ENCODE data around the gene EBF4.
A peak's percentile ranks its signal among the peaks of the same experiment; 100 is the strongest.
"Not testable (repeated sequence)": the region's sequence is repeated elsewhere in the genome, so short reads cannot be mapped to it uniquely, and the experiment has no call there.

The EBF4 gene

DNA sequence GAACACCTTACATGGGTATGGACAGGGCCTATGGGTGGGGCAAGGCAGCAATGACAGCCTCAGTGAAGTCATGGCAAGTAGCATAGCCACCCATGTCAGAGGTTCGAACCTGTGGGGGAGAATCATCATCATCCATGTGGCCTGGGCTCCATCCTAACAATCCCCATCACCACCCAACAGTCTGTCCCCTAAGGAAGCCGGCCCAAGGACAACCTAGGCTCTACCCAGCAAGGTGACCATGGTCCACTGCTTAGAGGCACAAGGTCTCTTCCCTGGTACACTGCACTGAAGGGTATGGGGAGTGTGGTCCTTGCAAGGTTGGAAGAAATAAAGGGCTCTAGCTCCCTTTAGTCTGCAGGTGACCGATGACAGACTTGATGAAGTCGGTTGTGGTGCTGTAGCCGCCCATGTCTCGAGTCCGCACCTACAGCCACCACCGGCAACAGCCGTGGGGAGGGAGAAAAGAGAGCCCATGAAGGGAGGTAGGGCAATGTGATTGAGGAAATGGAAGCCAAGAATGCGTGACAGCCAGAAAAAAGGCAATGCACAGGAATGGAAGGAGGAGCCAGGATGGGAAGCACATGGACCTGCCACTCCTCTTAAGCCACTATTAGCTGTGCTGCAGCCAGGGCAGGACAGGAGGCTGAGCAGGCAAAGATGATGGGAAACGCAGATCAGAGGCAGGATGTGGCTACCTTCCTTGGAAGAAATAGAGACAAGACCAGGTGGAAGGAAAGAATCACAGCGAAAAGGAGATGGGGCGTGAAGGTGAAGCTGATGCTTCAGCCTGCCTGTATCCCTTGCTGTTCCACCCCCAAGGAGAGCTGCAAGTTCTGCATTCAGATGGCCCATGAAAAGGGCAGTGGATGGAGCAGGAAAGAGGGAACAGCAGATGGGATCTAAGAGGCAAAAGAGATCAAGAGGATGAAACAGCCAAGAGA is 33.9 kb upstream of the EBF4 start:
- Mint-ChIP-seq H3K9me3 (no peaks in the 10 kb centered on the region), H3K4me3 (no peak overlapping the region), H3K36me3 (ENCODE audit: low read depth) (peaks cover 70% of the 10 kb centered on the region), H3K27ac (peak overlapping the region; percentile 65), H3K4me1 (peaks cover 45% of the 10 kb centered on the region), H3K27me3 (no peaks in the 10 kb centered on the region)
- DNase-seq (peak; percentile 45), ATAC-seq (peak; percentile 46)

DNA sequence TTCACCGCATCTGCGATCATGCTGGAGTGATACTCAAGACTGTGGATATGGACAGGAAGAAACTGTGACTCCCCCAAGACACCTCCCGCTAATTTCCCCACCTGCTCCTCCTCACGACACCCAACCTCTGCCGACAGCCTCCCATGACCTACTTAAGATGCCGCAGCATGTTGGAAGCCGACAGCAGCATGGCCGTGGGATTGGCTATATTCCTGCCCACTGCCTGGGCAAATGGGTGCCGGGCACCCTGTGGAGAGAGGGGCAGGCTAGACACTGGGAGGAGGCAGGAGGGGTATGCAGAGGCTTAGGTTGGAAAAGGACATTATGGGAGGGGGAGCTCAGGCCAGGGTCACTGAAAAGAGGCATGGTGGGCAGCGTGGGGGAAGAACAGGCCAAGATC is 33.0 kb upstream of the EBF4 start:
- peaks cover 40% of the 10 kb centered on the region for H3K4me1 Mint-ChIP-seq
- DNase-seq: no peak
- no peaks in the 10 kb centered on the region for H3K9me3 Mint-ChIP-seq
- no peak for ATAC-seq
- peaks cover 65% of the 10 kb centered on the region for H3K36me3 Mint-ChIP-seq (ENCODE audit: low read depth)
- no peak overlapping the region for H3K4me3 Mint-ChIP-seq
- H3K27me3 Mint-ChIP-seq: no peaks in the 10 kb centered on the region
- peak overlapping the region; percentile 65 for H3K27ac Mint-ChIP-seq

DNA sequence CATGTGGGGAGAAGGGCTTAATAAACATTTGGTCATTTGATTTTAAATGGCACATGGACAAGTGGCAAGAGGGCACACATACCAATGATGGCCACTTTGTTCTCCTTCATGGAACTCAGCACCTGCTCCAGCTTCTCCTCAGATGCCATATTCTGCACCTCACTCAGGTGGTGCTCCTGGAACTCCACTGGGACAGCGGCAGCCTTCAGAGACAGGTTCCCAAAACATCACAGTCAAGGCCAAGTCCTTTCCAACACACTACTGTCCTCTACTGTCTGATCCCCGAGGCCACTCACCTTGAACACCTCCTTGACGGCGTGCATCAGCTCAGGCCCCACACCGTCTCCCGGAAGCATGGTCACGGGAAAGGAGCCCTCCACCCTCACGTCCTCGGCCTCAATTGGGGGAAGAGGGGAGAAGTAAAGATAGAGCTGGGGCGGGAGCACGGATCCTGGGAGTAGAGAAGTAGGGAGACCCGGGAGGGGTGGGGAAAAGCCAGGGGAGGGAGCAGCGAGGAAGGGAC is 29.2 kb upstream of the EBF4 start:
- peaks cover 26% of the 10 kb centered on the region for H3K36me3 Mint-ChIP-seq (ENCODE audit: low read depth)
- ATAC-seq (no peak), DNase-seq (peak; percentile 10)
- peak overlapping the region; percentile 95 for H3K27ac Mint-ChIP-seq
- peak overlapping the region; percentile 88 for H3K4me3 Mint-ChIP-seq
- peaks cover 15% of the 10 kb centered on the region for H3K4me1 Mint-ChIP-seq
- no peaks in the 10 kb centered on the region for H3K9me3 Mint-ChIP-seq
- H3K27me3 Mint-ChIP-seq: no peaks in the 10 kb centered on the region

DNA sequence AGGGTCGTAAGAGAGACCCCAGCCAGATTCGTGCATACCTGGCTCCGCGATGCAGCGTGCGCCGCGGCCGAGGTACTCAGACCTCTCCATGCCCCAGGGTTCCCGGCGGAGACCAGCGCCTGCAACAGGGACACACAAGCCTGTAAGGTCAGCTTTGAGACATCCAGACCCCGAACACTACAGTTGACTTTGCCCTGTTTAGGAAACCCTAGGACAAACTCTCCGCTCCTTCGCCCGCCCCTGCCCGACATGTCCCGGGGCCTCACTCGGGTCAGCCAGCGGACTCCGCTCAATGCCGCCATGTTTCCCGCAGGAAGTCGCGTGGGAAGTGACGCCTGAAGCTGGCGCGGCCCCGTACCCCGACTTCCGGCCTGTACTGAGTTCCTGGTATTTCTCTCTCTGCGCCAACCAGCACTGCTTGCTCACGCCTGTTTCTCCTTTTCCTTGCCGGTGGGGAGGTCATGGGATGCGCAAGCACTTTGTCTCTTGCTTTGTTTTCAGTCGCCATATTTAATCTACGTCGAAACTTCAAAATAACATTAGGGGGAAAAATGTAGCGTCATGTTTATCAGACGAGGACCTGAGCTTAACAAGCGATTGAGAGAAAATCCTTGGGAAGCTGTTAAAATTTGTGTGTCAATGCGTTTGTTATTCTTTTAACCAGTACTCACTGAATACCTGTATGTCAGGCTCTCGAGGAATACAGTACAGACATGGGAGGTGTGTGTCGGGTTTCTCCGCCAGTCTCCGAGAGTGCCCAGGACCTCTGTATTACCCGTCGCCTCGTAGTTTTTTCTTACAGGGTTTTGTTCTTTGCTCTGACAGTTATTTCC is 28.5 kb upstream of the EBF4 start, which contains the start of gene IDH3B:
Gene IDH3B (minus strand): TSS at position 330 of the 833 bp plus-strand sequence. CDS start 28 bp downstream, at position 302.
- peaks cover 24% of the 10 kb centered on the region for H3K36me3 Mint-ChIP-seq (ENCODE audit: low read depth)
- peak; percentile 94 for DNase-seq
- peak within 1 kb of the TSS; percentile 88 for H3K4me3 Mint-ChIP-seq
- peaks cover 15% of the 10 kb centered on the region for H3K4me1 Mint-ChIP-seq
- H3K9me3 Mint-ChIP-seq: no peaks in the 10 kb centered on the region
- ATAC-seq: peak; percentile 94
- peak within 1 kb of the TSS; percentile 95 for H3K27ac Mint-ChIP-seq
- no peaks in the 10 kb centered on the region for H3K27me3 Mint-ChIP-seq

DNA sequence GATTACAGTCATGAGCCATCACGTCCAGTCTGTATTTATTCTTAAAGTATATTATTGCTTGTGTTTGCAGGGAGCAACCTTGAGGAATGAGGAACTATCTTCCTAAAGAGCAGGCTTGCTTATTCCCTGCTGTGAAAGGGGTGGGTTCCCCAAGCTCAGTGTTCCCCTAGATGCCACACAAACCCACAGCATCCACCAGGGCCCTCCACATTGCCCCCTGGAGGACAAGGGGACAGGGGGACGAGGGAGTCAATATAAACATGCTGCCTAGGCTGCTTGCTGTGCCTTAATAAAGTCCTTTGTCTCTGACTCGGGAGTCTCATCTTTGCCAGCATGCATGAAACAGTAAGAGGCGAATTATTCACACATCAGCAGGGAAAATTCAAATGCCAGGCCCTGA is 20.6 kb upstream of the EBF4 start:
- Mint-ChIP-seq H3K36me3 (ENCODE audit: low read depth) (no peaks in the 10 kb centered on the region), H3K27me3 (no peaks in the 10 kb centered on the region), H3K4me3 (no peak overlapping the region), H3K9me3 (no peaks in the 10 kb centered on the region), H3K4me1 (no peaks in the 10 kb centered on the region), H3K27ac (no peak overlapping the region)
- ATAC-seq (no peak), DNase-seq (no peak)

DNA sequence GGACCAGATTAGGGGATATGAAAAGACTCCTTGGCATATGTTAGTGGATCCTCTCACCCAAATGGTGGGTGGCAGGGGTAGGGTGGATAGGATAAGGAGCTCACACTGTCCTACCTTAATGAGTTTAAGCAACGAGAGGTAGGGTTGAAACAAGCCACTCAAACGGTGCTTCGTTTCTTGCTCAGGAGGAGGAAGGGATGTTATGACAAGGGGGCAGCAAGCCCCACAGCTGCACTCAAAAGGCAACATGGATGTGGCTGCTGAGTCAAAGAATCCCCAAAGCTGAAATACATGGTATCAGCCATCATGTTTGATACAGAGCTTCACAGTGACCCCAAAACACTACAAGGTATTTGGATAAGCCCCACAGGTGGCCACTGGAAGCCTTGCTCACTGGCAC is 20.1 kb upstream of the EBF4 start:
- Mint-ChIP-seq H3K9me3 (no peaks in the 10 kb centered on the region), H3K4me1 (no peaks in the 10 kb centered on the region), H3K27me3 (no peaks in the 10 kb centered on the region), H3K4me3 (no peak overlapping the region), H3K36me3 (ENCODE audit: low read depth) (no peaks in the 10 kb centered on the region), H3K27ac (no peak overlapping the region)
- DNase-seq (no peak), ATAC-seq (no peak)

DNA sequence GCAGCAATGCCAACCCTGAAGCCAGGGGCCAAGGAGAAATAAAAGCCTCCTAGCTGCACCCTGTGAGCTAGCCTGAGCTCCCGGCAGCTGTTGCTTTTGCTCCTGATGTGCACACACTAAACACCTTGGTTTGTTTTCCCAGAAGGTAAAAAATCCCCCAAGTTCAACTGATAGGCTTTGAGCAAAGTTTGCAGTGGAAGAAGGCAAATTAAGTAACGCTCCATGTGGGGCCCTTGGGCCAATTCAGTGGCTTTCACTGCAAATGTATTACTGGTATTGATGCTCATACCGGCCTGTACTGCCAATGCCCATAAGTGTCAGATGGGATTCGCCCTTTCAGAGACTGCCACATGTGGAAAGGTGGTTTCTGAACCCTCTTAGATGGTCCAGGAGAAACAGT is 19.1 kb upstream of the EBF4 start:
- H3K27ac Mint-ChIP-seq: no peak overlapping the region
- no peaks in the 10 kb centered on the region for H3K9me3 Mint-ChIP-seq
- no peak for DNase-seq
- no peak overlapping the region for H3K4me3 Mint-ChIP-seq
- ATAC-seq: no peak
- no peaks in the 10 kb centered on the region for H3K4me1 Mint-ChIP-seq
- peaks cover 2% of the 10 kb centered on the region for H3K27me3 Mint-ChIP-seq
- no peaks in the 10 kb centered on the region for H3K36me3 Mint-ChIP-seq (ENCODE audit: low read depth)

DNA sequence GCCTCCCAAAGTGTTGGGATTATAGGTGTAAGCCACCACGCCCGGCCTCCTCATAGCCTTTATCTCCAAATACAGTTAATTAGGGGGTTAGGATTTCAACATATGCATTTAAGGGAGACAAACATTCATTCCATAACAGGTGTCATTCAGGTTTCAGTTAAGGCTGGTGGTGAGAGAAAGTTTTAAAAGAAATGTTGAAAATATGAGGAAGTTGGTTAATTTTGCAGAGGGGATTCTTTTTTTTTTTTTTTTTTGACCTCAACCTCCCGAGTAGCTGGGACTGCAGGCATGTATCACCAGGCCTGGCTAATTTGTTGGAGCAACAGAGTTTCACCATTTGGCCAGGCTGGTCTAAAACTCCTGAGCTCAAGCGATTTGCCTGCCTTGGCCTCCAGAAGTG is 12.5 kb upstream of the EBF4 start:
- DNase-seq: no peak
- Mint-ChIP-seq H3K27ac (no peak overlapping the region), H3K4me3 (no peak overlapping the region), H3K27me3 (peaks cover 25% of the 10 kb centered on the region), H3K36me3 (ENCODE audit: low read depth) (no peaks in the 10 kb centered on the region), H3K9me3 (no peaks in the 10 kb centered on the region), H3K4me1 (no peaks in the 10 kb centered on the region)
- no peak for ATAC-seq

DNA sequence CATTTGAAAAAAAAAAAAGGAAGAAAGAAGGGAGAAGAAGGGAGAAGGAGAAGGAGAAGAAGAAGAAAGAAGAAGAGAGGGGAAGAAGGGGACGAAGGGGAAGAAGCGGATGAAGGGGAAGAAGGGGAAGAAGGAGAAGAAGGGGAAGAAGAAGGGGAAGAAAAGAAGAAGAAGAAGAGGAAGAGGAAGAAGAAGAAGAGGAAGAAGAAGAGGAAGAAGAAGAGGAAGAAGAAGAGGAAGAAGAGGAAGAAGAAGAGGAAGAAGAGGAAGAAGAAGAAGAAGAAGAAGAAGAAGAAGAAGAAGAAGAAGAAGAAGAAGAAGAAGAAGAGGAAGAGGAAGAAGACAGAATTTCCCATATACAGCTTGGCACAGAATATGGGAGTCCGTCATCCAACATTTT is 10.5 kb upstream of the EBF4 start:
- not testable (repeated sequence) for H3K4me3 Mint-ChIP-seq; H3K27ac Mint-ChIP-seq; ATAC-seq; H3K4me1 Mint-ChIP-seq; H3K36me3 Mint-ChIP-seq (ENCODE audit: low read depth); DNase-seq; H3K9me3 Mint-ChIP-seq
- H3K27me3 Mint-ChIP-seq: peaks cover 30% of the 10 kb centered on the region

DNA sequence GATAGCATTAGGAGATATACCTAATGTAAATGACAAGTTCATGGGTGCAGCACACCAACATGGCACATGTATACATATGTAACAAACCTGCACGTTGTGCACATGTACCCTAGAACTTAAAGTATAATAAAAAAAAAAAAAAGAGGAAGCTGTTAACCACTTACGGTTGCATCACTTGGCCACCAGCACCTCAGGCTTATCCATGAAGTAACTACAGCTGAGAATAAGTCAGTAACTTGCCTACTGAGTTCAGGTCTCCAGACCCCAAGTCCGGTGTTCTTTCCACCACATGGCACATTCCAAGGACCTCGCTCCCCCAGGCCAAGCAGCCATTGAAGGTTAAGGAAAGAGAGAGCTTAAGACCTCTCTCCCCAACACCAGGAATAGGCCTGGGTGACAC is 7.8 kb upstream of the EBF4 start:
- not testable (repeated sequence) for H3K9me3 Mint-ChIP-seq

DNA sequence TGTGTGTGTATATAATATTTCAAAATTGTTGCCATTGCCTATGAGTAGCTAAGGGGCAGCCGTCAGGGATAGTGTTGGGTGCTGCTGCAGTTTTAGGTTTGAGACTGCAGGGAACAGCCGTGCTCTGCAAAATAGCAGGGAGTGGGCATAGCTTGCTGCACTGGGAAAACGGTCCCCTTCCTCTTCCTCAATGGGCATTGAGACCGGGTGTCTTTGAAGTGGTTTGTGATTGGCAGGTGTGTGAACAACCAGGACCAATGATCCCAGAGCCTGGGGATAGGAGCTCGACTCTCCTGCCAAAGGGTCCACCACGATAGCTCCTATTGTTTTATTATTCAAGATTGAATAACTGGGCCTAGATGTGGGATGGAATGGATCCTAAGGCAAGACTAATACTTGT is 5.1 kb upstream of the EBF4 start:
- peaks cover 23% of the 10 kb centered on the region for H3K4me1 Mint-ChIP-seq
- no peak for DNase-seq
- peaks cover 1% of the 10 kb centered on the region for H3K36me3 Mint-ChIP-seq (ENCODE audit: low read depth)
- H3K4me3 Mint-ChIP-seq: no peak overlapping the region
- H3K9me3 Mint-ChIP-seq: no peaks in the 10 kb centered on the region
- no peak overlapping the region for H3K27ac Mint-ChIP-seq
- no peak for ATAC-seq
- peaks cover 38% of the 10 kb centered on the region for H3K27me3 Mint-ChIP-seq

More for the DNA sequence above, 7.8 kb upstream of the EBF4 start:
- DNase-seq; H3K4me3 Mint-ChIP-seq; H3K36me3 Mint-ChIP-seq (ENCODE audit: low read depth); ATAC-seq; H3K27ac Mint-ChIP-seq: not testable (repeated sequence)
- Mint-ChIP-seq H3K27me3 (peaks cover 26% of the 10 kb centered on the region), H3K4me1 (peaks cover 12% of the 10 kb centered on the region)

DNA sequence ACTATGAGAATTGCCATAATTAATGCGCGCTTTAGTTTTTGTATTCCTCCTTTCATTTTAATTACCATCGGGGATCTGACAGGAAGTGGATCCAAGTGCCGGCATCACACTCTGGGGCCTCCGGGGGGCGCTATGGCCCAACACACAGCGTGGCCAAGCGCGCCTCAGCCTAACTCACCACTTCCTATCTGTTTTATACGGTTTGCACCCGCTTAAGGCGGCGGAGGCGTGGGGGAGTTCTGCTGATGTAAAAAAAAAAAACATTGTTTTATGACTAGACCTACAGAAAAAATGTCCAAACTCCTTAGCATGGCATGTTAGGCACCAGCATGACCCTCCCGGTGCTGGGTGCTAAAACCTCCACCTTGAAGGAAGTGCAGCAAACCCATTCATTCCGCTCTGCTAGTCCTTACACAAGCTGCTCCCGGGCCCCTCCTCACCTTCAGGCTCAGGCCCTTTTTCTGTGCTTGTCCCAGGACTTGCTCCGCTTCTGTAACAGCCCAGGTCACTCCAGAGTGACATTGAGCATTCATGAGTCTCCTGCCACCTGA is 4.5 kb upstream of the EBF4 start:
- Mint-ChIP-seq H3K4me3 (peak overlapping the region; percentile 32), H3K27me3 (peaks cover 33% of the 10 kb centered on the region), H3K27ac (no peak overlapping the region), H3K36me3 (ENCODE audit: low read depth) (peaks cover 1% of the 10 kb centered on the region), H3K9me3 (no peaks in the 10 kb centered on the region), H3K4me1 (peaks cover 23% of the 10 kb centered on the region)
- ATAC-seq (peak; percentile 78), DNase-seq (peak; percentile 83)

DNA sequence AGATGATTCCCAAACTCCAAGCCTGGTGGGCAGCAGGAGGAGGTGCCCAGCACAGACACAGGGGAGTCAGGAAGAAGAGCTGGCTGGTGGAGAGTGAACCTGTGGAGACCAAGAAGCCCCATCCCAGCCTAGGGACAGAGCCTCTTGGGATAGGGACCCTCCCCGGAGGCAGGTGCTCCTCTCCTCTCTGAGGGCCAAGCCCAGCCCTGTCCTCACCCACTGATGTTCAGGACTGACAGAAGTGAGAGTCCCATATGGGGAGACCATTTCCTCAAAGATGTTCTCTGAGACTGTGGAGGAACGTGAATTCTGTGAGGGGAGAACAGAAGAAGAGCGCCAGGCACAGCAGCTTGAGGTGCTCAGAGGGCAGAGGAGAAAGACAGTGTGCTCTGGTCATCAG is 2.4 kb upstream of the EBF4 start:
- H3K36me3 Mint-ChIP-seq (ENCODE audit: low read depth): peaks cover 1% of the 10 kb centered on the region
- no peak overlapping the region for H3K4me3 Mint-ChIP-seq
- no peaks in the 10 kb centered on the region for H3K9me3 Mint-ChIP-seq
- H3K4me1 Mint-ChIP-seq: peaks cover 25% of the 10 kb centered on the region
- ATAC-seq (no peak), DNase-seq (no peak)
- no peak overlapping the region for H3K27ac Mint-ChIP-seq
- H3K27me3 Mint-ChIP-seq: peaks cover 41% of the 10 kb centered on the region

DNA sequence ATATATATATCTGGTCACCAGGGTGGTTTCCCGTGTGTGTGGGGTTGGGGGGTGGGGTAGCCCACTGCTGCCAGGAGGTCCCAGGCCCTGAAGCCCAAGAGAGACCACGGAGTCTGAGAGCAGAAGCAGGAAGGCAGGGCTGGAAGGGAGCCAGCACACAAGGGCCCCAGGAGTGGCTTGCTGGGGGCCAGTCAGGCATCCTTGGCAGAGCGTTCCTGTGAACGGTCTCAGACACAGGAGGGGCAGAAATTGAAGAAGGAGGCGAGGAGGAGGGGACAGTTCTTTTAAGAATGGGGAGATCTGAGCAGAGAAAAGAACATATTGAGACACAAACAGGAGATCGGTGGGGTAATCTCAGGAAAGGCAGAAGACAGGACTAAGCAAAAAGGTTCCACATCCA is 1.9 kb upstream of the EBF4 start:
- Mint-ChIP-seq H3K4me3 (peak overlapping the region; percentile 84), H3K36me3 (ENCODE audit: low read depth) (peaks cover 1% of the 10 kb centered on the region), H3K27ac (no peak overlapping the region), H3K4me1 (peaks cover 25% of the 10 kb centered on the region), H3K27me3 (peaks cover 40% of the 10 kb centered on the region), H3K9me3 (no peaks in the 10 kb centered on the region)
- DNase-seq (no peak), ATAC-seq (no peak)
